ENCODE measurements around the gene NKPD1.
"Not testable (repeated sequence)": the region's sequence is repeated elsewhere in the genome, so short reads cannot be mapped to it uniquely, and the experiment has no call there.

The NKPD1 gene

GRCh38 chr19:45139286-45140143 is 21.3 kb downstream of the NKPD1 start:
- DNase-seq: no peak

GRCh38 chr19:45138303-45138751 is 22.5 kb downstream of the NKPD1 start:
- no peak for DNase-seq

- no peak for DNase-seq
Measured at GRCh38 chr19:45137179-45137761, 23.5 kb downstream of the NKPD1 start.

- no peak for DNase-seq
Measured at GRCh38 chr19:45136507-45137178, 24.1 kb downstream of the NKPD1 start.

- DNase-seq: no peak
Measured at GRCh38 chr19:45135176-45135885, 25.5 kb downstream of the NKPD1 start.

- no peak for DNase-seq
Measured at GRCh38 chr19:45133661-45134060, 27.1 kb downstream of the NKPD1 start.

GRCh38 chr19:45130888-45131615 is 29.7 kb downstream of the NKPD1 start:
- no peak for DNase-seq

GRCh38 chr19:45130236-45130635 is 30.5 kb downstream of the NKPD1 start:
- DNase-seq: no peak

- DNase-seq: no peak
Measured at GRCh38 chr19:45128806-45129205, 32.0 kb downstream of the NKPD1 start.

GRCh38 chr19:45128146-45128545 is 32.6 kb downstream of the NKPD1 start:
- no peak for DNase-seq

GRCh38 chr19:45126654-45127053 is 34.1 kb downstream of the NKPD1 start:
- DNase-seq: no peak

- DNase-seq: peak; percentile 58 to 70
Measured at GRCh38 chr19:45125975-45126493, 34.7 kb downstream of the NKPD1 start.

- no peak for DNase-seq
Measured at GRCh38 chr19:45125360-45125759, 35.4 kb downstream of the NKPD1 start.

GRCh38 chr19:45124021-45124420 is 36.8 kb downstream of the NKPD1 start:
- no peak for DNase-seq

- no peak for DNase-seq
Measured at GRCh38 chr19:45123440-45123850, 37.3 kb downstream of the NKPD1 start.

- no peak for DNase-seq
Measured at GRCh38 chr19:45122832-45123231, 38.0 kb downstream of the NKPD1 start.

- no peak for DNase-seq
Measured at GRCh38 chr19:45121827-45122345, 38.9 kb downstream of the NKPD1 start.

GRCh38 chr19:45119582-45119981 is 41.2 kb downstream of the NKPD1 start:
- no peak for DNase-seq

- DNase-seq: not testable (repeated sequence)
Measured at GRCh38 chr19:45118591-45119355, 42.0 kb downstream of the NKPD1 start.

- DNase-seq: no peak
Measured at GRCh38 chr19:45118106-45118505, 42.7 kb downstream of the NKPD1 start.

GRCh38 chr19:45117671-45118070 is 43.1 kb downstream of the NKPD1 start:
- DNase-seq: no peak
